Spleen (tissue), 11 donors: ENCODE measurements around the gene KIAA1191. TPM values are rescaled to one million over a fixed set of nuclear protein-coding genes. Genes with fewer than 3 reads are reported as not detected.
"Not testable (repeated sequence)": the region's sequence is repeated elsewhere in the genome, so short reads cannot be mapped to it uniquely, and the experiment has no call there.

Experiments
- DNase-seq: peaks from one replicate; pipeline ENCODE4 v3.0.0-alpha.2; 2020
- H3K27ac ChIP-seq, 8 donors: fragments of 200-600 bp; sonication (generic) in 7 of 8; 1 replicate in 4 of 8; 2 replicates in 4 of 8; pipeline versions ENCODE4 v1.5.0 to v1.8.0; 2016 to 2021; ENCODE audit warnings: inconsistent platforms in 4 of 8, mild to moderate bottlenecking in 4 of 8, moderate library complexity in 1 of 8
- H3K27me3 ChIP-seq, 7 donors: fragments of 200-600 bp; sonication (generic) in 6 of 7; replicated peaks in 1 of 7; 1 replicate in 4 of 7; 2 replicates in 3 of 7; pipeline versions ENCODE4 v1.5.0 to v1.8.0; 2016 to 2021; ENCODE audit warnings: inconsistent platforms in 3 of 7, mild to moderate bottlenecking in 1 of 7
- H3K36me3 ChIP-seq, 6 donors: fragments of 200-600 bp; sonication (generic) in 5 of 6; 1 replicate in 4 of 6; 2 replicates in 2 of 6; pipeline versions ENCODE4 v1.5.0 to v1.8.0; 2016 to 2021; ENCODE audit warnings: inconsistent platforms in 2 of 6
- H3K4me1 ChIP-seq, 6 donors: fragments of 200-600 bp; sonication (generic) in 5 of 6; 1 replicate in 3 of 6; 2 replicates in 3 of 6; pipeline versions ENCODE4 v1.5.0 to v1.8.0; 2016 to 2021; ENCODE audit warnings: inconsistent platforms in 3 of 6
- H3K4me3 ChIP-seq, 8 donors: fragments of 200-600 bp; sonication (generic) in 7 of 8; 1 replicate in 4 of 8; 2 replicates in 4 of 8; pipeline versions ENCODE4 v1.5.0 to v1.8.0; 2016 to 2021; ENCODE audit warnings: inconsistent platforms in 4 of 8, mild to moderate bottlenecking in 4 of 8, moderate library complexity in 2 of 8
- H3K9me3 ChIP-seq, 8 donors: fragments of 200-600 bp; sonication (generic) in 7 of 8; 1 replicate in 4 of 8; 2 replicates in 4 of 8; pipeline versions ENCODE4 v1.5.0 to v1.8.0; 2016 to 2021; ENCODE audit warnings: inconsistent platforms in 4 of 8
- POLR2A ChIP-seq, 3 donors: fragments of 450-650 bp; IDR thresholded peaks; one replicate each; pipeline ENCODE4 v1.5.1; 2017; ENCODE audit warnings: antibody characterized with exemption in 3 of 3, mild to moderate bottlenecking in 1 of 3
- POLR2AphosphoS5 ChIP-seq, 3 donors: sonication (generic); formaldehyde crosslinking; IDR thresholded peaks; one replicate each; pipeline ENCODE4 v1.5.1; 2017; ENCODE audit warnings: antibody characterized with exemption in 3 of 3
- WGBS, 5 donors: extraction: QIAGEN DNeasy Blood & Tissue Kit in 3 of 5; methylation state at CpG; one replicate each; pipeline versions ENCODE4 v1.1.5 to v1.1.7; 2013 to 2018; 5-methylcytosine and 5-hydroxymethylcytosine counted together
- intact Hi-C: fragments of 100-400 bp; cut with DNase I; formaldehyde crosslinking; loops from one replicate; pipeline ENCODE4 v1.15.0; 2023; ENCODE audit warnings: low total_unique reads
- polyA plus RNA-seq, 3 donors: library from polyadenylated mRNA; stranded (reverse); fragments of 200-250 nt; gene quantifications; one replicate each; pipeline ENCODE4 v1.2.1, GENCODE V29; 2013
- total RNA-seq, 7 donors: library from RNA; depleted of rRNA in 3 of 7; stranded (reverse); fragments of >200 nt in 3 of 7; fragmentation: NEBNext Ultra II Directional in 4 of 7; extraction: Animal tissue kit (Norgen Biotek cat#: 25700) in 4 of 7; gene quantifications; one replicate each; pipeline versions ENCODE4 v1.1.0 to v1.2.1, GENCODE V29; 2016 to 2021
- TF ChIP-seq, protein P1 (sequence below), 11 experiments: fragments of 200-600 bp in 7 of 11; fragments of 450-650 bp in 4 of 11; sonication (generic) in 4 of 11; IDR thresholded peaks in 8 of 11; conservative IDR thresholded peaks in 3 of 11; 1 replicate in 7 of 11; 2 replicates in 4 of 11; pipeline versions ENCODE4 v1.4.0 to v1.8.0; 2016 to 2021; ENCODE audit warnings: antibody characterized with exemption in 11 of 11, inconsistent platforms in 4 of 11, mild to moderate bottlenecking in 1 of 11
- donor health status: healthy with polysubstance abuse.
- donor health status: DM: no; HTN: no; CAD: no; lungs with moderate emphysema.
- donor health status: DM: no; HTN: no; CAD: no.
- donor health status: Bipolar disorder and iron deficiency.
- donor health status: healthy.
- donor health status: DM: no; HTN: no; CAD: no.
- donor health status: DM: yes; HTN: yes; CAD: no.

KIAA1191 gene
- total and polyA plus RNA-seq, 10 donors: 24.4 to 99.0 (median 69.4) TPM

GRCh38 chr5:176408590-176408989 lies 47.0 kb upstream of the KIAA1191 start:
- Histone ChIP-seq H3K36me3 (peaks cover 0 to 74% (median 42%) of the 10 kb centered on the region in 6 donors), H3K4me3 (no peak overlapping the region), H3K9me3 (no peaks in the 10 kb centered on the region), H3K4me1 (peaks cover 0 to 29% (median 8%) of the 10 kb centered on the region in 6 donors), H3K27me3 (no peaks in the 10 kb centered on the region), H3K27ac (no peak overlapping the region)
- WGBS, 5 donors: 82 to 96% (median 94%) methylated on average over 5 of the region's 5 CpGs
- TF ChIP-seq, protein P1, sequence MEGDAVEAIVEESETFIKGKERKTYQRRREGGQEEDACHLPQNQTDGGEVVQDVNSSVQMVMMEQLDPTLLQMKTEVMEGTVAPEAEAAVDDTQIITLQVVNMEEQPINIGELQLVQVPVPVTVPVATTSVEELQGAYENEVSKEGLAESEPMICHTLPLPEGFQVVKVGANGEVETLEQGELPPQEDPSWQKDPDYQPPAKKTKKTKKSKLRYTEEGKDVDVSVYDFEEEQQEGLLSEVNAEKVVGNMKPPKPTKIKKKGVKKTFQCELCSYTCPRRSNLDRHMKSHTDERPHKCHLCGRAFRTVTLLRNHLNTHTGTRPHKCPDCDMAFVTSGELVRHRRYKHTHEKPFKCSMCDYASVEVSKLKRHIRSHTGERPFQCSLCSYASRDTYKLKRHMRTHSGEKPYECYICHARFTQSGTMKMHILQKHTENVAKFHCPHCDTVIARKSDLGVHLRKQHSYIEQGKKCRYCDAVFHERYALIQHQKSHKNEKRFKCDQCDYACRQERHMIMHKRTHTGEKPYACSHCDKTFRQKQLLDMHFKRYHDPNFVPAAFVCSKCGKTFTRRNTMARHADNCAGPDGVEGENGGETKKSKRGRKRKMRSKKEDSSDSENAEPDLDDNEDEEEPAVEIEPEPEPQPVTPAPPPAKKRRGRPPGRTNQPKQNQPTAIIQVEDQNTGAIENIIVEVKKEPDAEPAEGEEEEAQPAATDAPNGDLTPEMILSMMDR (IDR thresholded peaks at IDR 0.05 in 8 of 11, conservative IDR thresholded peaks at IDR 0.05 in 3 of 11): no peak
- TF ChIP-seq POLR2AphosphoS5 (IDR thresholded peaks at IDR 0.05): no peak
- TF ChIP-seq POLR2A (IDR thresholded peaks at IDR 0.05): no peak
- DNase-seq: no peak
- intact Hi-C loops: no loop called here

DNA sequence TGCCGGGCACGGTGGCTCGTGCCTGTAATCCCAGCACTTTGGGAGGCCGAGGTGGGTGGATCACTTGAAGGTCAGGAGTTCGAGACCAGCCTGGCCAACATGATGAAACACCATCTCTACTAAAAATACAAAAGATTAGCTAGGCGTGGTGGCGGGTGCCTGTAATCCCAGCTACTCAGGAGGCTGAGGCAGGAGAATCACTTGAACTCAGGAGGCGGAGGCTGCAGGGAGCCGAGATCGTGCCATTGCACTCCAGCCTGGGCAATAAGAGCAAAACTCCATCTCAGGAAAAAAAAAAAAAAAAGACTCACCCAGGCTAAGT lies 46.6 kb upstream of the KIAA1191 start:
- H3K27me3 ChIP-seq, intact Hi-C loops, H3K9me3 ChIP-seq, H3K27ac ChIP-seq, H3K4me3 ChIP-seq: not testable (repeated sequence)
- Histone ChIP-seq H3K4me1 (peaks cover 0 to 25% (median 5%) of the 10 kb centered on the region in 6 donors), H3K36me3 (peaks cover 0 to 77% (median 42%) of the 10 kb centered on the region in 6 donors)
- DNase-seq: peak; percentile 15
- 93 to 96% (median 96%) methylated on average over 10 of the region's 10 CpGs for WGBS, 5 donors

- Histone ChIP-seq H3K9me3 (no peaks in the 10 kb centered on the region), H3K27ac (no peak overlapping the region), H3K4me1 (peaks cover 0 to 20% (median 3%) of the 10 kb centered on the region in 6 donors), H3K4me3 (no peak overlapping the region), H3K36me3 (peaks cover 0 to 77% (median 42%) of the 10 kb centered on the region in 6 donors), H3K27me3 (no peaks in the 10 kb centered on the region)
- TF ChIP-seq, protein P1 (IDR thresholded peaks at IDR 0.05 in 8 of 11, conservative IDR thresholded peaks at IDR 0.05 in 3 of 11): no peak
- TF ChIP-seq POLR2AphosphoS5 (IDR thresholded peaks at IDR 0.05) (no peak), POLR2A (IDR thresholded peaks at IDR 0.05) (no peak)
- DNase-seq: peak; percentile 31
- 92 to 100% (median 95%) methylated on average over 5 to 6 of the region's 6 CpGs for WGBS, 5 donors
- intact Hi-C loops: no loop called here
Observed at GRCh38 chr5:176407456-176408251, 46.1 kb upstream of the KIAA1191 start.

GRCh38 chr5:176406436-176407052 lies 45.0 kb upstream of the KIAA1191 start:
- no peaks in the 10 kb centered on the region for H3K27me3 ChIP-seq
- intact Hi-C loops: no loop called here
- H3K4me1 ChIP-seq: peaks cover 0 to 11% (median 3%) of the 10 kb centered on the region in 6 donors
- H3K27ac ChIP-seq: no peak overlapping the region
- H3K4me3 ChIP-seq: no peak overlapping the region
- DNase-seq: peak; percentile 48
- H3K9me3 ChIP-seq: no peaks in the 10 kb centered on the region
- no peak for TF ChIP-seq POLR2AphosphoS5 (IDR thresholded peaks at IDR 0.05)
- TF ChIP-seq, protein P1 (IDR thresholded peaks at IDR 0.05 in 8 of 11, conservative IDR thresholded peaks at IDR 0.05 in 3 of 11): no peak
- TF ChIP-seq POLR2A (IDR thresholded peaks at IDR 0.05): no peak
- H3K36me3 ChIP-seq: peaks cover 0 to 78% (median 42%) of the 10 kb centered on the region in 6 donors
- 87 to 93% (median 87%) methylated on average over 9 of the region's 9 CpGs for WGBS, 5 donors
